ENCODE data around the gene EEF1A1.

GRCh38 chr6:73515204-73515655 lies 5.6 kb downstream of the EEF1A1 start:
- TF ChIP-seq CTCF (IDR thresholded peaks at IDR 0.05) (no peak), POLR2A (IDR thresholded peaks at IDR 0.05) (no peak)
